Measurements from ENCODE around the gene LCN15.

Gene LCN15

DNA sequence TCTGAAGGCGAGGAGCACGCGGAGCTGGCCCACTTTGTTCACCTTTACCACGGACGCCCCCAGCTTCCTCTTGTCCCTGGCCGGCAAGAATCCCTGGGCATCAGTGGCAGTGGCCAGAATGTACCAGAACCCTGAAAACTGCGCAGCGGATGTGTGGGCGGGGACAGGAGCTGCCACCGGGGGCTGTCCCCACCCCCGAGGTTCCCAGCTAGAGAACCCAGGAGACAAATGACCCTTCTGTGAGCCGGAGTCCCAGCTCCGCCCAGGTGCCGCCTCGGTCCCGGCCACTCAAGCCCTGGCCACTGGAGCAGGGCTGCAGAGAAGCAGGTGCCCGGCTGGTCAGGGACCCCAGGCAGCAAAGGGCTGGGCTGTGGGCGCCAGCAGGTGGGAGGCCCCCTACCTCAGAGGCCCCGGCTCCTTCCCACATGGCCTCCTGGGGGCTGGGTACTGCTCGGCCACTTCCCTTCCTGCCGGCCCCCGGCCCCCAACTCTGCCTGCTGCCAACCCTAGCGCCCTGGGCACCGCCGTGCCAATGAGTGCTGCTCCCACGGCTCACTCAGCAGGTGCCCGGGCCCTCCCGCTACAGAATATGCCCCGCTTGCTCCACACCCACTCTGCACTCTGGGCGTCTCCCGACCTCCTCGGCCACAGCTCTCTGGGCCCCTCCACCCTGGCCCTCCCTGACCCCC, 22.3 kb downstream of the LCN15 start:
- Histone ChIP-seq H3K9ac (ENCODE audit: low read depth, low read length) (no peak overlapping the region), H3K4me1 (ENCODE audit: insufficient read depth, low read length) (no peaks in the 10 kb centered on the region), H3K27me3 (ENCODE audit: insufficient read depth, low read length) (no peaks in the 10 kb centered on the region), H3K4me3 (ENCODE audit: low read length) (no peak overlapping the region), H3K27ac (ENCODE audit: low read length) (no peak overlapping the region), H3K9me3 (ENCODE audit: insufficient read depth, low read depth, low read length) (no peaks in the 10 kb centered on the region), H3K36me3 (ENCODE audit: insufficient read depth, low read depth, low read length) (no peaks in the 10 kb centered on the region)

DNA sequence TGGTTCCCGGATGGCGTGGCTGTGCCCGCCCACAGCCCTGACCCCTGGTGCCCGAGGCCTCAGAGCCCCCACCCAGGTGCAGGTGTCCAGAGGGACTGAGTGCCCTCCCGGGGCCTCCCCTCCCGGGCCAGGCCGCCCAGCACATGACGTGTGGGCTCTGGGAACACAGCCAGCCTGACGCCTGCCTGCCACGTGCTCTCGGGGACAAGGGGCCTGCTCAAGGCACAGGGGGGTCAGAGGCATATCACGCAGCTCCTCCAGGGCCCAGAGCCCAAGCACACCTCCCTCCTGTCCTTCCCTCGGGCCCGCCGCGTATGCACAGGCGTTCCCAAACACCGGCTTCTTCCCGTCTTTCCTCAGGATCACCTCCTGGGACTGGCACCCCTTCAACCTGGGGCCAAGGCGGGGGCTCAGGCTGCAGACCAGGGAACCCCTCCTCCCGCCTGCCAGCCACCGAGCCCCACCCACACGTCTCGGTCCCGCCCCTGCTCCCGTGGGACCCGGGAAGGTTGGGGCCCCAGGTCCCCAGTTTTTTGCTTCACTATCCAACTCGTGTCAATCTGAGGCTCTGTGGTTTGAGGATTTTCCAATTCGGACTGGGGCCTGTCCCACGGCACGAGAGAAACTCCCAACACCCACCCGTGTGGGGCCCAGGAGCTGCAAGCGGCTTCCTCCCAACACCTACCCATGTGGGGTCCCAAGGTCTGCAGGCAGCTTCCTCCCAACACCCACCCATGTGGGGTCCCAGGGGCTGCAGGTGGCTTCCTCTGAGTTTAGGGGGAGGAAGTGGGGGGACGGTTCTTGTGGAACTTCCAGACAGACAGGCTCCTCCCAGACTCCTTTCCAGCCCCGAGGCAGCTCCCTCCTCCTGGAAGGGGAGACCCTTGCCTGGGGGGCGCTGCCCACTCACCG, 23.1 kb downstream of the LCN15 start:
- Histone ChIP-seq H3K9me3 (ENCODE audit: insufficient read depth, low read depth, low read length) (no peaks in the 10 kb centered on the region), H3K9ac (ENCODE audit: low read depth, low read length) (no peak overlapping the region), H3K4me1 (ENCODE audit: insufficient read depth, low read length) (no peaks in the 10 kb centered on the region), H3K36me3 (ENCODE audit: insufficient read depth, low read depth, low read length) (no peaks in the 10 kb centered on the region), H3K27me3 (ENCODE audit: insufficient read depth, low read length) (no peaks in the 10 kb centered on the region), H3K27ac (ENCODE audit: low read length) (no peak overlapping the region), H3K4me3 (ENCODE audit: low read length) (no peak overlapping the region)

DNA sequence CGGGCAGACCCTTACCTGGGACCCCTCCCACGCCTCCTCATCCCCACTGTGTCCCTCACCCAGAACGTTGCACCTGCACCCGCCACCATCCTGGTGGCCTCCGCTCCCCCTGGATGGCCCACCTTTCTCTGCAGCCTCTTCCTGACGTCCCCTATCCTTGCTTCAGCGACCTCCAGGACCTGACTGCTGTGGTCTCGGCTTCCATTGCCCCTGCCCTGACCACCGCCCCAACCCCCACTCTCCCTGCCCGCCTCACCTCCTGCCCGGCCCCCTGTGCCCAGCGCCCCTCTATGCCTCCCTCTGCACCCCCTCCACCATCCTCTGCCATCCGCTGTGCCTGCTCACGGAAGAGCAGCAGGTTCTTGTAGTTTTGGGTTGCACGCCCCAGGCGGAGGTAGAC, 23.8 kb downstream of the LCN15 start:
- no peak overlapping the region for H3K4me3 ChIP-seq (ENCODE audit: low read length)
- no peaks in the 10 kb centered on the region for H3K27me3 ChIP-seq (ENCODE audit: insufficient read depth, low read length)
- no peak overlapping the region for H3K27ac ChIP-seq (ENCODE audit: low read length)
- no peaks in the 10 kb centered on the region for H3K36me3 ChIP-seq (ENCODE audit: insufficient read depth, low read depth, low read length)
- H3K4me1 ChIP-seq (ENCODE audit: insufficient read depth, low read length) = no peaks in the 10 kb centered on the region
- H3K9me3 ChIP-seq (ENCODE audit: insufficient read depth, low read depth, low read length) = no peaks in the 10 kb centered on the region
- H3K9ac ChIP-seq (ENCODE audit: low read depth, low read length) = no peak overlapping the region

DNA sequence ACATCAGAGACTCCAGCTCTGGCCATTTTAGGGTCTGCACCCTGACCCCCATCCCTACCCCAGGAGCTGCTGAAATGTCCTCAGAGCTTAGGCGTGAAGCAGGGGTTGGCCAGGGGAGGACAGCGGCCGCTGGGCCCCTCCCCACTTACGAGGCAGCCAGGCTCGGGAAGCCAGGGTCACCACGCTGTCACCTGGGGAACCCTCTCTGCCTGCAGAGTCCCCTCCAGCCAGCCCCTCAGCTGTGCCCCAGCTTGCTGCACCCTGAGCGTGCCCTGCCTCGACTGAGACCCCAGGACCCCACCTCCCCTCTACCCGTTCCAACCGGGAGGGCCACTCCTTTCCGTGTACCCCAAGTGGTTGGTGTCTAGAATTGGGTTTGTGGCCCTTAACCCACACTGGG, 24.2 kb downstream of the LCN15 start:
- no peaks in the 10 kb centered on the region for H3K9me3 ChIP-seq (ENCODE audit: insufficient read depth, low read depth, low read length)
- H3K27ac ChIP-seq (ENCODE audit: low read length) = no peak overlapping the region
- no peak overlapping the region for H3K9ac ChIP-seq (ENCODE audit: low read depth, low read length)
- no peaks in the 10 kb centered on the region for H3K36me3 ChIP-seq (ENCODE audit: insufficient read depth, low read depth, low read length)
- H3K4me1 ChIP-seq (ENCODE audit: insufficient read depth, low read length) = no peaks in the 10 kb centered on the region
- H3K27me3 ChIP-seq (ENCODE audit: insufficient read depth, low read length) = no peaks in the 10 kb centered on the region
- no peak overlapping the region for H3K4me3 ChIP-seq (ENCODE audit: low read length)

DNA sequence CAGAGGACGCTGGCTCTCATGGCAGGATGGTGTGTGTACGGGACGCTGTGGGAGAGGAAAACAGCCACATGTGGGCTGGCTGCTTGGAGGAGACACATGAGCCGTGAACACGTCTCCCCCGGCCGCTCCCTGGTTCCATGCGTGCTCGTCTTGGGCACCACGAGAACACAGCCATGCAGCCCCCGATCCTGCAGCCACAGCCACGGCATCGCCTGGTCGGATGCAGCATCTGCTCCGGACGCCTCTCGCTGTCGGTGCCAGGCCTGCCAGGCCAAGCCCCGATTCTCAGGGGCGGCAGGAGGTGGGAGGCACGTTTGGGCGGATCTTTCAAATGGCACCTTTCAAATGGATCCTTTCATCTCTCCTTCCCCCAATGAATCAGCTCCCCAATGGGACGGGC, 24.8 kb downstream of the LCN15 start:
- Histone ChIP-seq H3K27ac (ENCODE audit: low read length) (no peak overlapping the region), H3K9me3 (ENCODE audit: insufficient read depth, low read depth, low read length) (no peaks in the 10 kb centered on the region), H3K9ac (ENCODE audit: low read depth, low read length) (no peak overlapping the region), H3K4me3 (ENCODE audit: low read length) (no peak overlapping the region), H3K27me3 (ENCODE audit: insufficient read depth, low read length) (no peaks in the 10 kb centered on the region), H3K36me3 (ENCODE audit: insufficient read depth, low read depth, low read length) (no peaks in the 10 kb centered on the region), H3K4me1 (ENCODE audit: insufficient read depth, low read length) (no peaks in the 10 kb centered on the region)

DNA sequence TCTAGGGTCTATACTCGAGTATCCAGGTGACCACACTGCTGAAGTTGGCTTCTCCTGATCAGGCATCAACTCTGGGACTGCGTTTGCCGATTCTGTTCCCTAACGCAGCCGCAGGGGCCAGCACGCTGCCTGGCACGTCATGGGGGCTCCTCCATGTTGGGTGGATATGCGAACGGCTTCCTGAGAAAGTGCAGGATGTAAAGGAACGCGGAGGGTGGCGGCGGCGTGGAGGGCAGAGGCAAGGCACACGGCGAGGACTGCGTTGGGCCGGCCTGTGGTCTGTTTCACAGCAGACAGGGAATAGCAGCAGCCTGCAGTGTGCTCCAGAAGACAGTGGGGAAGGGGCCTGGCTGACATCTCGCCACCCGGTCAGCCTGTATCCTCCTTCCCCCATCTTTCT, 25.4 kb downstream of the LCN15 start:
- H3K9me3 ChIP-seq (ENCODE audit: insufficient read depth, low read depth, low read length) = no peaks in the 10 kb centered on the region
- H3K9ac ChIP-seq (ENCODE audit: low read depth, low read length) = no peak overlapping the region
- H3K4me1 ChIP-seq (ENCODE audit: insufficient read depth, low read length) = no peaks in the 10 kb centered on the region
- no peak overlapping the region for H3K27ac ChIP-seq (ENCODE audit: low read length)
- H3K36me3 ChIP-seq (ENCODE audit: insufficient read depth, low read depth, low read length) = no peaks in the 10 kb centered on the region
- no peaks in the 10 kb centered on the region for H3K27me3 ChIP-seq (ENCODE audit: insufficient read depth, low read length)
- H3K4me3 ChIP-seq (ENCODE audit: low read length) = no peak overlapping the region

DNA sequence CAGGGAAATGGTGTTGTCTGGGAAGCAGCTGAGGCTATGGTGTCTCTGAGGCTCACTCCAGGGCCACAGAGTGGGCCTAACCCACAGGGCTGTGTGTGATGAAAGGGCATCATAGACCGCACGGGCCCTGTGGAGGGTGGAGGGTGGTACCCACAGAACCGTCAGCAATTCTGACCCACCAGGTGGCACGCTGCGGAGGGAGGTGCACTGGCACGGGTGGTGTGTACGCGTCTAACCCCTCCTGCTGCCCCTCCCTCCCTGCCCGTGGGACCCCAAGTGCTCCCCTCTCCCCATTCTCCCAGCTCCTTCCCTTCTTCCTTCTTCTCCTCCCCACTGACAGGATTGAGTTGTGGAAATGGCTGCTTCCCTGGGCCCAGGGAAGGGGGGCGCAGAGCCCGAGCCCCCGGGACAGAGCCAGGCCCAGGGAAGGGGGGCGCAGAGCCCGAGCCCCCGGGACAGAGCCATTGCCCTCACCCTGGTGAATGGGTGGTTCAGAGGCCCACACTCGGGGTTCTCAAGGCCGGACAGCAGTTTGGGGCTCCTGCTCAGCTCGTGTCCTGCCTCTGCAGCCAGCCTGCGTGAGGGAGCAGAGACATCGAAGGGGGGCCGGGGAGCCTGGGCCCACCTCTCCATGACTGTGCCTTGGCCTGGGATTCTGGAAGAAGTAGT, 28.4 kb downstream of the LCN15 start:
- H3K9ac ChIP-seq (ENCODE audit: low read depth, low read length) = no peak overlapping the region
- H3K27me3 ChIP-seq (ENCODE audit: insufficient read depth, low read length) = no peaks in the 10 kb centered on the region
- H3K9me3 ChIP-seq (ENCODE audit: insufficient read depth, low read depth, low read length) = no peaks in the 10 kb centered on the region
- no peak overlapping the region for H3K27ac ChIP-seq (ENCODE audit: low read length)
- no peaks in the 10 kb centered on the region for H3K4me1 ChIP-seq (ENCODE audit: insufficient read depth, low read length)
- no peaks in the 10 kb centered on the region for H3K36me3 ChIP-seq (ENCODE audit: insufficient read depth, low read depth, low read length)
- H3K4me3 ChIP-seq (ENCODE audit: low read length) = no peak overlapping the region

DNA sequence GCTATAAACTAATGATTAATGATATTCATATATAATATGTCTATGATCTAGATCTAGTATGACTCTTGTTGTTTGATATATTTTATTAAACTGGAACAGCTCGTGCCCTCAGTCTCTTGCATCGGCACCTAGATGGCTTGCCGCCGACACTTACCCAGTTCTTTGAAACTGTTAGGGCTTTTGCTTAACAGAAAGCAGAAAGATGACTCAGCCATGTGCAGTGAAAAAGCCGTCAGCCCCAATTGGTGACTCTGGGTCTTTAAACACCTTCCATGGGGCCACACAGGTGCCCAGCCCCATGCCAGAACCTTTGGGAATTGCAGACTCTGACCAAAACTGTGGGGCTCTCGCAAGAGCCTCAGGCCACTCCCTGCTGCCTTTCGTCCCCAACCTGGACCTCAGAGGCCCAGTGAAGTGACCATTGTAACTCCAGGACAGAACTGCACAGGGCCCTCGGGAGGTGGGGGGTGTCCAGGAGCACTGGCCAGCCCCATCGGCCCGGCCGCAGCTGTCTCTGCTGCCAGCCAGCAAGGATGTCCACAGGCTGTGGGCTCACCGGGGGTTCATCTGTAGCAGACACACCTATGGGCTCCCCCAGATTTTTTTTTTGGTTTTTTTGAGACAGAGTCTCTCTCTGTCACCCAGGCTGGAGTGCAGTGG, 29.4 kb downstream of the LCN15 start:
- Histone ChIP-seq H3K27ac (ENCODE audit: low read length) (no peak overlapping the region), H3K4me3 (ENCODE audit: low read length) (no peak overlapping the region), H3K27me3 (ENCODE audit: insufficient read depth, low read length) (peaks cover 2% of the 10 kb centered on the region; the same call in 1 of the 2 replicates), H3K4me1 (ENCODE audit: insufficient read depth, low read length) (no peaks in the 10 kb centered on the region), H3K36me3 (ENCODE audit: insufficient read depth, low read depth, low read length) (no peaks in the 10 kb centered on the region), H3K9me3 (ENCODE audit: insufficient read depth, low read depth, low read length) (no peaks in the 10 kb centered on the region), H3K9ac (ENCODE audit: low read depth, low read length) (no peak overlapping the region)

DNA sequence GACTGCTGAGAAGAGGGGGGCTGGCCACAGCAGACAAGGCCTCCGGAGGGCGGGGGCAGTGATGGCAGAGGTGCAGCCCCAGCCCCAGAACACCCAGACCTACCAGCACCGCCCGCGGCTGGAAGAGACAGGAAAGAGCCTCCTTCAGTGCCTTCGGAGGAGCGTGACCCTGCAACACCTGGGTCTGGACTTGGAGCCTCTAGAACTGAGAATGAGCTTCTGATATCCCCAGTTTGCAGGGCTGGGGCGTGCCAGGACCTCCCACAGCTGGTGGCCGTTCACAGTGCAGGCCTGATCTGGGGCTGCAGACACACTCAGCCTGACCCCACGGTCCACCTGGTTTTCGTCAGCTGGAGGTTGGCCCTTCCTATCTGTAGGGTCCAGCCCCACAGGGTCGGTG, 30.7 kb downstream of the LCN15 start:
- Histone ChIP-seq H3K4me1 (ENCODE audit: insufficient read depth, low read length) (no peaks in the 10 kb centered on the region), H3K27ac (ENCODE audit: low read length) (no peak overlapping the region), H3K9ac (ENCODE audit: low read depth, low read length) (no peak overlapping the region), H3K36me3 (ENCODE audit: insufficient read depth, low read depth, low read length) (no peaks in the 10 kb centered on the region), H3K27me3 (ENCODE audit: insufficient read depth, low read length) (peaks cover 16% of the 10 kb centered on the region), H3K9me3 (ENCODE audit: insufficient read depth, low read depth, low read length) (no peaks in the 10 kb centered on the region), H3K4me3 (ENCODE audit: low read length) (no peak overlapping the region)

DNA sequence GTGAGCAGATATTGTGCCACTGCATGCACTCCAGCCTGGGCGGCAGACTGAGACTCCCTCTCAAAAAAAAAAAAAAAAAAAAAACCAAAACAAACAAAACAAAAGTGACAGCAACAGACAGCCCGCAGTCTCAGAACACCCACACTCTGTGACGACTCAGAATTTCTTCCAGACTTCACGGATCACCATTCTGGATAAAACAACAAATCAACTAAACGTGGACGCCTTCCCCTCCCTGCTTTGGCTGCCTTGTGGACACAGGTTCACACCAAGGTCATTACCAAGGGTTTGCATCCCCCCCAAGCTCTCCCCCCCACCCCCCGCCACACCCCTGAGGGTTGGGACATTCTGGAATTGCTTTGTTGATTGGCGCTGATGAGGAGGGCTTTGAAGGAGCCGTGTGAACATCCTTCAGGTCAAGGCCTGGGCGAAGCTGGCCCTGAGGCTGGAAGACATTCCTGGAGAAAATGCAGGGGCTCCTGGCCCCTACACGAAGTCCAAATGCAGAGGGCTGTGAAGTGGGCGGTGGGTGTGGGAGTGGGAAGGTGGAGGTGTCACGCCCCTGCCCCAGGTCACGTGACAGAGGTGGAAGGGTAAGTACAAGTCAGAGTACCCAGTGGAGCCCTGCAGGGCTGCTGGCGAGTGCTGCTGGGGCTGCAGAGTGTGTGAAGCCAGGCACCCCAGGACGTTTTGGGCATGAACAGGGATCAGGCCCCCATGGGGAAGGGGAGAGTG, 31.7 kb downstream of the LCN15 start:
- Histone ChIP-seq H3K27me3 (ENCODE audit: insufficient read depth, low read length) (peaks cover 18% of the 10 kb centered on the region), H3K27ac (ENCODE audit: low read length) (no peak overlapping the region), H3K4me3 (ENCODE audit: low read length) (no peak overlapping the region), H3K4me1 (ENCODE audit: insufficient read depth, low read length) (no peaks in the 10 kb centered on the region), H3K9ac (ENCODE audit: low read depth, low read length) (no peak overlapping the region), H3K9me3 (ENCODE audit: insufficient read depth, low read depth, low read length) (no peaks in the 10 kb centered on the region), H3K36me3 (ENCODE audit: insufficient read depth, low read depth, low read length) (no peaks in the 10 kb centered on the region)

DNA sequence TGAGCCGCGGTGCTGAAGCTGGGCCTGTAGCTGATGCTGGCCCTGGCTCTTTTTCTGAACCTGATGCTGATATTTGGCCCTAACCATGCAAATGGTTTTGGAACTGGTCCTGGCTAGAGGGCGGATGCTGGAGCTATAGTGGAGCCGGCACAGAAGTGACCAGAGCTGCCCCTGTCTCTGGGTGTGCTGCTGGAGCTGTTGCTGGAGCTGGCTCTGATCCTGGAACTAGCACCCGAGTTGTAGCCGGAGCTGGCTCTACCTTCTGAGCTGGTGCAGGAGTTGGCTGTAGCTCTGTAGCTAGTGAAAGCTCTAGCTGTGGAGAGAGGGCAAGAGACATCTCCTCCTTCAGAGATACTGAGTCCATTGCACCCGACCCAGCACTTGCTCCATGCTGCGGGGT, 34.4 kb downstream of the LCN15 start:
- Histone ChIP-seq H3K9me3 (ENCODE audit: insufficient read depth, low read depth, low read length) (no peaks in the 10 kb centered on the region), H3K27ac (ENCODE audit: low read length) (no peak overlapping the region), H3K36me3 (ENCODE audit: insufficient read depth, low read depth, low read length) (peaks cover 22% of the 10 kb centered on the region), H3K4me3 (ENCODE audit: low read length) (no peak overlapping the region), H3K9ac (ENCODE audit: low read depth, low read length) (no peak overlapping the region), H3K27me3 (ENCODE audit: insufficient read depth, low read length) (peaks cover 18% of the 10 kb centered on the region), H3K4me1 (ENCODE audit: insufficient read depth, low read length) (peaks cover 11% of the 10 kb centered on the region)

Data from iPS-20b (cell line).